Measurements from ENCODE around the gene KCMF1. TPM values are rescaled to one million over a fixed set of nuclear protein-coding genes. Genes with fewer than 3 reads are reported as not detected.

Gene KCMF1
- total and polyA plus RNA-seq, 9 of the 15 experiments (the other 6 are each of a cell fraction or from before 2014, with no cell fraction given): 6.8 to 88.2 (median 46.5) TPM

- no peak for TF ChIP-seq STAT6 (CRISPR knock-in tag; IDR thresholded peaks at IDR 0.05)
- TF ChIP-seq FOXK2 (conservative IDR thresholded peaks at IDR 0.05 in 1 of 2, IDR thresholded peaks at IDR 0.05 in 1 of 2; ENCODE audit: low read depth in 2 of 2): no peak
- TF ChIP-seq ZNF232 (CRISPR knock-in tag; IDR thresholded peaks at IDR 0.05): no peak
- no peak for TF ChIP-seq NR1H2 (CRISPR knock-in tag; IDR thresholded peaks at IDR 0.05)
- TF ChIP-seq ARNT (IDR thresholded peaks at IDR 0.05): no peak
- no peak for TF ChIP-seq NFYB (IDR thresholded peaks at IDR 0.05; ENCODE audit: extremely low read depth, insufficient read length)
- no peak for TF ChIP-seq ZNF316 (IDR thresholded peaks at IDR 0.05)
- TF ChIP-seq HNRNPL (IDR thresholded peaks at IDR 0.05; ENCODE audit: low read depth, low read length): no peak
- TF ChIP-seq RBM34 (IDR thresholded peaks at IDR 0.05; ENCODE audit: borderline replicate concordance, insufficient read depth, low read length): no peak
- TF ChIP-seq KAT8 (IDR thresholded peaks at IDR 0.05; ENCODE audit: low read depth): no peak
These were observed 45.5 kb downstream of the KCMF1 start (continued) for GRCh38 chr2:85016446-85016845.

Measured in K562 (cell line).